HG03521 (cell line): ENCODE data around the gene TMEM132C.

Source experiments
- ATAC-seq: cut with Tn5 transposase; IDR thresholded peaks from one replicate; pipeline ENCODE4 v1.9.1; 2021; ENCODE audit warnings: mild to moderate bottlenecking, moderate library complexity; ENCODE audit not compliant: unreplicated experiment

Gene TMEM132C

GRCh38 chr12:128338386-128339125 lies 71.6 kb downstream of the TMEM132C start:
- no peak for ATAC-seq

GRCh38 chr12:128339126-128339520 lies 72.2 kb downstream of the TMEM132C start:
- ATAC-seq: no peak

GRCh38 chr12:128339631-128340030 lies 72.7 kb downstream of the TMEM132C start:
- no peak for ATAC-seq

- ATAC-seq: no peak
These were observed 86.3 kb downstream of the TMEM132C start for GRCh38 chr12:128353301-128353700.

- no peak for ATAC-seq
These were observed 89.6 kb downstream of the TMEM132C start for GRCh38 chr12:128356547-128356946.

- no peak for ATAC-seq
These were observed 94.5 kb downstream of the TMEM132C start for GRCh38 chr12:128361400-128361995.

- no peak for ATAC-seq
These were observed 98.1 kb downstream of the TMEM132C start for GRCh38 chr12:128365032-128365431.

GRCh38 chr12:128365651-128366231 lies 98.8 kb downstream of the TMEM132C start:
- ATAC-seq: no peak

GRCh38 chr12:128367961-128368360 lies 101.0 kb downstream of the TMEM132C start:
- ATAC-seq: no peak

- no peak for ATAC-seq
These were observed 114.6 kb downstream of the TMEM132C start for GRCh38 chr12:128381541-128381940.

- no peak for ATAC-seq
These were observed 115.0 kb downstream of the TMEM132C start for GRCh38 chr12:128381946-128382345.

GRCh38 chr12:128382946-128383345 lies 116.0 kb downstream of the TMEM132C start:
- no peak for ATAC-seq

GRCh38 chr12:128383357-128383937 lies 116.5 kb downstream of the TMEM132C start:
- ATAC-seq: no peak

- ATAC-seq: no peak
These were observed 118.8 kb downstream of the TMEM132C start for GRCh38 chr12:128385736-128386135.

- ATAC-seq: peak; percentile 66
These were observed 120.9 kb downstream of the TMEM132C start for GRCh38 chr12:128387811-128388422.

GRCh38 chr12:128388461-128389000 lies 121.6 kb downstream of the TMEM132C start:
- no peak for ATAC-seq

GRCh38 chr12:128393346-128393745 lies 126.4 kb downstream of the TMEM132C start:
- ATAC-seq: no peak

- no peak for ATAC-seq
These were observed 127.2 kb downstream of the TMEM132C start for GRCh38 chr12:128394137-128394536.

GRCh38 chr12:128399253-128399652 lies 132.3 kb downstream of the TMEM132C start:
- no peak for ATAC-seq

GRCh38 chr12:128402486-128403243 lies 135.7 kb downstream of the TMEM132C start:
- no peak for ATAC-seq
